Measurements from ENCODE around the gene ZBTB16.

ZBTB16 gene

GRCh38 chr11:114275280-114275679 lies 215.8 kb downstream of the ZBTB16 start:
- Histone ChIP-seq H3K36me3 (replicated peaks; ENCODE audit: insufficient read depth, low read length) (no peaks in the 10 kb centered on the region), H3K79me2 (ENCODE audit: low read length) (no peaks in the 10 kb centered on the region), H4K20me1 (ENCODE audit: insufficient read depth, low read length) (no peaks in the 10 kb centered on the region), H3K4me2 (ENCODE audit: low read depth, low read length) (no peak overlapping the region), H3F3A (ENCODE audit: insufficient read depth, low read length) (no peaks in the 10 kb centered on the region), H3K4me3 (ENCODE audit: low read length) (no peak overlapping the region), H2AFZ (ENCODE audit: low read length) (no peak overlapping the region), H3K9me3 (replicated peaks; ENCODE audit: insufficient read depth, low read length) (no peaks in the 10 kb centered on the region), H3K27ac (ENCODE audit: low read length) (no peak overlapping the region), H3K4me1 (ENCODE audit: low read length) (no peaks in the 10 kb centered on the region), H3K9ac (ENCODE audit: low read length) (no peak overlapping the region), H3K9me2 (replicated peaks; ENCODE audit: insufficient read depth, low read length) (no peaks in the 10 kb centered on the region), H3K27me3 (replicated peaks; ENCODE audit: insufficient read depth, low read length) (no peaks in the 10 kb centered on the region)
- TF ChIP-seq CTCF (IDR thresholded peaks at IDR 0.05; ENCODE audit: low read length) = no peak
- no peak for TF ChIP-seq EZH2phosphoT487 (IDR thresholded peaks at IDR 0.05; ENCODE audit: low read length)
- TF ChIP-seq EZH2 (optimal IDR thresholded peaks at IDR 0.05; ENCODE audit: low read depth, low read length) = no peak
- DNase-seq = no peak

- Histone ChIP-seq H3K9me2 (replicated peaks; ENCODE audit: insufficient read depth, low read length) (no peaks in the 10 kb centered on the region), H3K27me3 (replicated peaks; ENCODE audit: insufficient read depth, low read length) (no peaks in the 10 kb centered on the region)
These were observed 216.6 kb downstream of the ZBTB16 start for GRCh38 chr11:114276077-114276476.

GRCh38 chr11:114277637-114278341 lies 218.3 kb downstream of the ZBTB16 start:
- H3K4me3 ChIP-seq (ENCODE audit: low read length) = no peak overlapping the region
- H3K79me2 ChIP-seq (ENCODE audit: low read length) = no peaks in the 10 kb centered on the region
- no peaks in the 10 kb centered on the region for H3K27me3 ChIP-seq (replicated peaks; ENCODE audit: insufficient read depth, low read length)
- H3K27ac ChIP-seq (ENCODE audit: low read length) = no peak overlapping the region
- no peak overlapping the region for H3K9ac ChIP-seq (ENCODE audit: low read length)
- no peak overlapping the region for H2AFZ ChIP-seq (ENCODE audit: low read length)
- H3K4me2 ChIP-seq (ENCODE audit: low read depth, low read length) = no peak overlapping the region
- no peaks in the 10 kb centered on the region for H4K20me1 ChIP-seq (ENCODE audit: insufficient read depth, low read length)
- no peaks in the 10 kb centered on the region for H3K36me3 ChIP-seq (replicated peaks; ENCODE audit: insufficient read depth, low read length)
- H3K9me2 ChIP-seq (replicated peaks; ENCODE audit: insufficient read depth, low read length) = no peaks in the 10 kb centered on the region
- TF ChIP-seq EZH2 (optimal IDR thresholded peaks at IDR 0.05; ENCODE audit: low read depth, low read length) = no peak
- DNase-seq = no peak
- H3K9me3 ChIP-seq (replicated peaks; ENCODE audit: insufficient read depth, low read length) = no peaks in the 10 kb centered on the region
- H3F3A ChIP-seq (ENCODE audit: insufficient read depth, low read length) = no peaks in the 10 kb centered on the region
- H3K4me1 ChIP-seq (ENCODE audit: low read length) = no peaks in the 10 kb centered on the region

More at GRCh38 chr11:114276077-114276476, 216.6 kb downstream of the ZBTB16 start:
- no peaks in the 10 kb centered on the region for H3K79me2 ChIP-seq (ENCODE audit: low read length)
- H3K27ac ChIP-seq (ENCODE audit: low read length) = no peak overlapping the region
- H3K9ac ChIP-seq (ENCODE audit: low read length) = no peak overlapping the region
- no peaks in the 10 kb centered on the region for H3F3A ChIP-seq (ENCODE audit: insufficient read depth, low read length)
- no peaks in the 10 kb centered on the region for H3K9me3 ChIP-seq (replicated peaks; ENCODE audit: insufficient read depth, low read length)
- no peak overlapping the region for H3K4me3 ChIP-seq (ENCODE audit: low read length)
- no peak for DNase-seq
- no peaks in the 10 kb centered on the region for H4K20me1 ChIP-seq (ENCODE audit: insufficient read depth, low read length)
- H3K36me3 ChIP-seq (replicated peaks; ENCODE audit: insufficient read depth, low read length) = no peaks in the 10 kb centered on the region
- no peaks in the 10 kb centered on the region for H3K4me1 ChIP-seq (ENCODE audit: low read length)
- TF ChIP-seq EZH2phosphoT487 (IDR thresholded peaks at IDR 0.05; ENCODE audit: low read length) (no peak), EZH2 (optimal IDR thresholded peaks at IDR 0.05; ENCODE audit: low read depth, low read length) (no peak), CTCF (IDR thresholded peaks at IDR 0.05; ENCODE audit: low read length) (no peak)
- no peak overlapping the region for H2AFZ ChIP-seq (ENCODE audit: low read length)
- no peak overlapping the region for H3K4me2 ChIP-seq (ENCODE audit: low read depth, low read length)

GRCh38 chr11:114278342-114279065 lies 219.0 kb downstream of the ZBTB16 start:
- H3K79me2 ChIP-seq (ENCODE audit: low read length) = no peaks in the 10 kb centered on the region
- no peaks in the 10 kb centered on the region for H4K20me1 ChIP-seq (ENCODE audit: insufficient read depth, low read length)
- H3K9me2 ChIP-seq (replicated peaks; ENCODE audit: insufficient read depth, low read length) = no peaks in the 10 kb centered on the region
- no peak overlapping the region for H2AFZ ChIP-seq (ENCODE audit: low read length)
- no peak for TF ChIP-seq CTCF (IDR thresholded peaks at IDR 0.05; ENCODE audit: low read length)
- TF ChIP-seq EZH2 (optimal IDR thresholded peaks at IDR 0.05; ENCODE audit: low read depth, low read length) = no peak
- no peak for TF ChIP-seq EZH2phosphoT487 (IDR thresholded peaks at IDR 0.05; ENCODE audit: low read length)
- no peak for DNase-seq
- no peaks in the 10 kb centered on the region for H3K36me3 ChIP-seq (replicated peaks; ENCODE audit: insufficient read depth, low read length)
- no peaks in the 10 kb centered on the region for H3K4me1 ChIP-seq (ENCODE audit: low read length)
- H3K4me2 ChIP-seq (ENCODE audit: low read depth, low read length) = no peak overlapping the region
- no peaks in the 10 kb centered on the region for H3K9me3 ChIP-seq (replicated peaks; ENCODE audit: insufficient read depth, low read length)
- no peak overlapping the region for H3K4me3 ChIP-seq (ENCODE audit: low read length)
- H3K9ac ChIP-seq (ENCODE audit: low read length) = no peak overlapping the region
- H3K27me3 ChIP-seq (replicated peaks; ENCODE audit: insufficient read depth, low read length) = no peaks in the 10 kb centered on the region
- H3K27ac ChIP-seq (ENCODE audit: low read length) = no peak overlapping the region
- H3F3A ChIP-seq (ENCODE audit: insufficient read depth, low read length) = no peaks in the 10 kb centered on the region

Measured in MM.1S (cell line).